ENCODE results near the gene MAST1.

- TF ChIP-seq CTCF (IDR thresholded peaks at IDR 0.05) = no peak
- TF ChIP-seq POLR2AphosphoS5 (IDR thresholded peaks at IDR 0.05) = no peak
- TF ChIP-seq POLR2A (IDR thresholded peaks at IDR 0.05) = no peak
- no peak for TF ChIP-seq EP300 (IDR thresholded peaks at IDR 0.05)
Observed at GRCh38 chr19:12834976-12835757, 3.1 kb upstream of the MAST1 start.

All from stomach (tissue), 4 donors.